ENCODE measurements around the gene FANCF.
A peak's percentile ranks its signal among the peaks of the same experiment; 100 is the strongest.

Gene FANCF, protein sequence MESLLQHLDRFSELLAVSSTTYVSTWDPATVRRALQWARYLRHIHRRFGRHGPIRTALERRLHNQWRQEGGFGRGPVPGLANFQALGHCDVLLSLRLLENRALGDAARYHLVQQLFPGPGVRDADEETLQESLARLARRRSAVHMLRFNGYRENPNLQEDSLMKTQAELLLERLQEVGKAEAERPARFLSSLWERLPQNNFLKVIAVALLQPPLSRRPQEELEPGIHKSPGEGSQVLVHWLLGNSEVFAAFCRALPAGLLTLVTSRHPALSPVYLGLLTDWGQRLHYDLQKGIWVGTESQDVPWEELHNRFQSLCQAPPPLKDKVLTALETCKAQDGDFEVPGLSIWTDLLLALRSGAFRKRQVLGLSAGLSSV

DNA sequence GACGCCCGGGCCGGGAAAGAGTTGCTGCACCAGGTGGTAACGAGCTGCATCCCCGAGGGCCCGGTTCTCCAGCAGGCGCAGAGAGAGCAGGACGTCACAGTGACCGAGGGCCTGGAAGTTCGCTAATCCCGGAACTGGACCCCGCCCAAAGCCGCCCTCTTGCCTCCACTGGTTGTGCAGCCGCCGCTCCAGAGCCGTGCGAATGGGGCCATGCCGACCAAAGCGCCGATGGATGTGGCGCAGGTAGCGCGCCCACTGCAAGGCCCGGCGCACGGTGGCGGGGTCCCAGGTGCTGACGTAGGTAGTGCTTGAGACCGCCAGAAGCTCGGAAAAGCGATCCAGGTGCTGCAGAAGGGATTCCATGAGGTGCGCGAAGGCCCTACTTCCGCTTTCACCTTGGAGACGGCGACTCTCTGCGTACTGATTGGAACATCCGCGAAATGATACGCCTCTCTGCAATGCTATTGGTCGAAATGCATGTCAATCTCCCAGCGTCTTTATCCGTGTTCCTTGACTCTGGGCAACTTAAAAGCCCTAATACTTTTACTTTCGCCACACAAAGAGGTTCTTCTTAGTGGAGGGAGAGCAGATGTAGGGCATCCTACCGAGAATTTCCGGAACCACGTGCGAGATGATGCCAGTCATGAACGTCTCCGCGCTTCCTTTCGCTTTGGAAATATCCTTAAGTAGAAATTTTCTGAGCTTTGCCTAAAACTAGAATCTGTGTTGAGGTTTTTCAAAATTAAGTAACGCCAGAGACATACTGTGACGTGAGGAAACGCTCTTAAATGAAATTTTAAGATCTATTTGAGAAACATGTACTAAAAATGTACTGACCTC lies at the start of gene FANCF:
Gene FANCF (minus strand): TSS at position 376 of the 840 bp plus-strand sequence. CDS start 13 bp downstream, at position 363.
- peak; percentile 100 for DNase-seq (ENCODE audit: low read depth)
- TF ChIP-seq, protein P1, sequence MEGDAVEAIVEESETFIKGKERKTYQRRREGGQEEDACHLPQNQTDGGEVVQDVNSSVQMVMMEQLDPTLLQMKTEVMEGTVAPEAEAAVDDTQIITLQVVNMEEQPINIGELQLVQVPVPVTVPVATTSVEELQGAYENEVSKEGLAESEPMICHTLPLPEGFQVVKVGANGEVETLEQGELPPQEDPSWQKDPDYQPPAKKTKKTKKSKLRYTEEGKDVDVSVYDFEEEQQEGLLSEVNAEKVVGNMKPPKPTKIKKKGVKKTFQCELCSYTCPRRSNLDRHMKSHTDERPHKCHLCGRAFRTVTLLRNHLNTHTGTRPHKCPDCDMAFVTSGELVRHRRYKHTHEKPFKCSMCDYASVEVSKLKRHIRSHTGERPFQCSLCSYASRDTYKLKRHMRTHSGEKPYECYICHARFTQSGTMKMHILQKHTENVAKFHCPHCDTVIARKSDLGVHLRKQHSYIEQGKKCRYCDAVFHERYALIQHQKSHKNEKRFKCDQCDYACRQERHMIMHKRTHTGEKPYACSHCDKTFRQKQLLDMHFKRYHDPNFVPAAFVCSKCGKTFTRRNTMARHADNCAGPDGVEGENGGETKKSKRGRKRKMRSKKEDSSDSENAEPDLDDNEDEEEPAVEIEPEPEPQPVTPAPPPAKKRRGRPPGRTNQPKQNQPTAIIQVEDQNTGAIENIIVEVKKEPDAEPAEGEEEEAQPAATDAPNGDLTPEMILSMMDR (IDR thresholded peaks at IDR 0.05; ENCODE audit: insufficient read depth, low read depth, low read length, missing control alignments), result no peak
- H3K4me3 ChIP-seq (ENCODE audit: low read length), result peak within 1 kb of the TSS; percentile 80

DNA sequence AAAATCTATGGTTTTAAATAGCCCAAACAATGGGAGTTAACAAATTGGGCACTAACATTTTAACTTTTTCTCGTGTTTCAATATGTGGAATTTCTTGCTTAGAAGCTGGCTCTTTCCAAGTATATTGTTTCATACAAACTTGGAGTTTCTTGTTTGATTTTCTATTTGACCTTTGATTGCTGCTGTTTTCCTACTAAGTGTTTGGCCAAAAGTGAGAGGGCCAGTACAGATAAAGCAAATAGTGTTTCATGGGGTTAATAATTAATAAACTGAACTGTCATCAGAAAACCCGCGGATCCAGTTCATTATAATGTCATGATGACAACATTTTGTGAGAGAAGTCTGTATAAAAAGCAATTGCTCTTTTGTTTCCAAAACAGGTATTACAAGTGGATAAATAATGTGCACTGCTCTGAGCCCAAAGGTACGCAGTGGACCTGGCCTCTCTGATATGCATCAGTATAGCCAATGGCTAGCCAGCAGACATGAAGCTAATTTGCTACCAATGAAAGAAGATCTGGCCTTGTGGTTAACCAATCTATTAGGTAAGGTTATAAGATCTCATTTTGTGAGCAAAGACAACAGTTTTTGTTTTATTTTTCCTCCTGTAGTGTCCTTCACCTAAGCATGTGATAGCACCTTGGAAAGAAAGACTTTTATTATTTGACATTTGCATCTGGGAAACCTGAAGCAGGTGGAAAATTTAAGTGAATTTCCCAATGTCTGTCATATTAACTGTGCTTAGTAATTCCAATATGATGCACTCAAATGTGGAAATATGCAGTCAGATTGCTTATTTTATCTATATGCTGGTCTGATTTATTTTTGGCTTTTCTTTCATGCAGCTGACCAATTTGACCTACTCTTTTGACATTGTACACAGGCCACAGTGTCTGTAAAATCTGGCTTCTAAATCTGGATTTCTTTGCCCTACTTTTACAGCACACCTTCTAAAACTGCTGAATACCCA lies 49.1 kb upstream of the FANCF start:
- TF ChIP-seq, protein P1 (IDR thresholded peaks at IDR 0.05; ENCODE audit: insufficient read depth, low read depth, low read length, missing control alignments), result no peak
- DNase-seq (ENCODE audit: low read depth), result peak; percentile 14
- H3K4me3 ChIP-seq (ENCODE audit: low read length), result no peak overlapping the region

DNA sequence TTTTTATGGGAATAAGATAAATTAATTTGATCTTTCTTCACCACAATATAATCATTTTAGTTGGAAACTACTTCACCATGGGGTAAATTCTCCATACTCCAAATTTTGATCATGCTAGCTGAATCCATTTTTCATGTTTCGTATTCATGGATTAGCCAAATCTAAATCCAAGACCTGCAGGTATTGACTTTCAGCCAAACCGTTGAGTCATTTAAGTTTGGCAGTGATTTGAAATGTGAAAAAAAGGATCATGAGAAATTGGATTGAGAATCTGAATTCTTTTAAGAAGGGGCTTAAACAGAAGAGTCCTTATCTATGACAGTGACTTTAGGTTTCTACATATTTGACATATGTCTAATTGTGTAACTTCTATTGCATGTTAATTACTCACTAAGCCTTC lies 46.1 kb upstream of the FANCF start:
- TF ChIP-seq, protein P1 (IDR thresholded peaks at IDR 0.05; ENCODE audit: insufficient read depth, low read depth, low read length, missing control alignments), result no peak
- no peak overlapping the region for H3K4me3 ChIP-seq (ENCODE audit: low read length)
- peak; percentile 50 for DNase-seq (ENCODE audit: low read depth)

DNA sequence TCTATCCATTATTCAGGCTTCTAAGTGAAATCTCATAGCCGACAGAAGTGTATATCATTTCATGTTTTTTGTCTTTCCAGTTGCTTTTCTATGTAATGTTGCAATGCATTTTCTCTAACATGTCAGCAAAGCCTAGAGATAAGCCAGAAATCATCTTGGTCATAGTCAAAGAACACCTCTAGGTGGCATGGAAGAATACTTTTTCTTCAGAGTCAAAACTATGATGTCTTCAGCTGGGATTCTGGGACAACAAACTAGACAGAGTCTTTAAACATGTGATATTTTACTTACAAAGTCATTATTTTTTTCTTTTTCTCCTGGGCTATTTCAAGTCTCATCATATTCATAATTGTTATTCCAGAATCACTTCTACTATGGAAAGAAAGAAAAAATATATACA lies 45.2 kb upstream of the FANCF start:
- no peak overlapping the region for H3K4me3 ChIP-seq (ENCODE audit: low read length)
- DNase-seq (ENCODE audit: low read depth), result peak; percentile 61
- TF ChIP-seq, protein P1 (IDR thresholded peaks at IDR 0.05; ENCODE audit: insufficient read depth, low read depth, low read length, missing control alignments), result peak; percentile 54

DNA sequence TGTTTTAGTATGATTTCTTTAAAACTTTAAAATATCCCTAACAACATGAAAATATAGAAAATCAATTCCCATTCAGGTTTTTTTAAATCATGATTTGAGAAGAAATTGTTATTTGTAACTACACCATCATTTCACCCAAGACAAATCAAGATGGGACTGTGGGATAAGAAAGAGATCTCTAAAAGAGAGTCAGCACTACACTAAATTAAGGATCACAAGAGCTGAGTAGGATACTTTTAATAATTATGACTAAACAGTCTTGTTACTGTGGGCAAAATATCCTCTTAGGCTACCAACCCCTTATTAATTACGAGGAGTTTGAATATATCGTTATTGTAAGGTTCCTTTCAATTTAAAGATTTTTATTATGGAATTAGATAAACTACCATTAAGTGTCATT lies 43.7 kb upstream of the FANCF start:
- H3K4me3 ChIP-seq (ENCODE audit: low read length), result no peak overlapping the region
- DNase-seq (ENCODE audit: low read depth), result no peak
- TF ChIP-seq, protein P1 (IDR thresholded peaks at IDR 0.05; ENCODE audit: insufficient read depth, low read depth, low read length, missing control alignments), result no peak
